GM12875 (cell line): ENCODE measurements around the gene CDCA5.

ENCODE experiments used
- H3K4me3 ChIP-seq: one replicate; pipeline ENCODE4 v1.5.1; 2011; ENCODE audit warnings: low read depth, low read length, control low read depth
- CTCF ChIP-seq: IDR thresholded peaks from 2 replicates; pipeline ENCODE4 v1.5.1; 2011; ENCODE audit warnings: low read depth, mild to moderate bottlenecking, control low read depth, inconsistent platforms, low read length, moderate library complexity, borderline replicate concordance; ENCODE audit not compliant: insufficient read depth

The CDCA5 gene

GRCh38 chr11:65047581-65048422 lies 36.0 kb downstream of the CDCA5 start:
- no peak overlapping the region for H3K4me3 ChIP-seq
- TF ChIP-seq CTCF: no peak

GRCh38 chr11:65045728-65046127 lies 38.1 kb downstream of the CDCA5 start:
- no peak overlapping the region for H3K4me3 ChIP-seq
- TF ChIP-seq CTCF: no peak

- no peak for TF ChIP-seq CTCF
- no peak overlapping the region for H3K4me3 ChIP-seq
Observed at GRCh38 chr11:65045061-65045460, 38.8 kb downstream of the CDCA5 start.

GRCh38 chr11:65043881-65044501 lies 39.8 kb downstream of the CDCA5 start:
- H3K4me3 ChIP-seq: no peak overlapping the region
- no peak for TF ChIP-seq CTCF

- TF ChIP-seq CTCF: no peak
- no peak overlapping the region for H3K4me3 ChIP-seq
Observed at GRCh38 chr11:65042891-65043290, 40.9 kb downstream of the CDCA5 start.

- 0 out of 2 replicates have a peak, but pooled peaks have one; percentile 1 for TF ChIP-seq CTCF
- peak within 1 kb of the TSS; percentile 89 for H3K4me3 ChIP-seq
Observed at GRCh38 chr11:65040847-65041622, 42.8 kb downstream of the CDCA5 start, which contains the start of gene SAC3D1. SAC3D1 (plus strand) TSS chr11:65041210; CDS start chr11:65041293, 83 bp downstream.
